PC-3 (cell line): ENCODE measurements around the gene ADD3.

Source experiments
- EZH2 ChIP-seq: fragments of 300-600 bp; sonication (generic); IDR thresholded peaks from one replicate; pipeline ENCODE4 v1.6.1; 2017; ENCODE audit warnings: antibody characterized with exemption, mild to moderate bottlenecking, low read length; ENCODE audit not compliant: unreplicated experiment
- TF ChIP-seq, protein P1 (sequence below): fragments of 300-600 bp; sonication (generic); conservative IDR thresholded peaks from 2 replicates; pipeline ENCODE4 v1.5.1; 2017; ENCODE audit warnings: antibody characterized with exemption, low read depth, mild to moderate bottlenecking, low read length

DNA sequence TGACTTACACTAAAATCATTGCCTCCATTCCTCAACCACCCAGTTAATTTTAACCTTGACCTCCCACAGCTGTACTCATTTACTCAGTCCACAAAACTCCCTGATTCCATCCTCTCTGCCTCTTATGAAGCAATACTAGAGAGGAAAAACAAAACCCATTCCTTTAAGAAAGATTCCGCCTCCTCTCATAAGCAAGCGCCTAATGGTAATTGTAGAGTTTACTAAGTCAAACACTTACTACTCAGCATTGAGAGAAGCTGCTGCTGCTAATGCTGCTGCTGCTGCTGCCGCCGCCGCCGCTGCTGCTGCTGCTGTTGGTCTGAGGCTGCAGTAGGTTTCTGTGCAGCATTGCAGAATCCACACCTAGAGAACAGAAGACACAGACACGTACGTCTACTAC lies 2.1 kb upstream of the ADD3 start:
- TF ChIP-seq, protein P1, sequence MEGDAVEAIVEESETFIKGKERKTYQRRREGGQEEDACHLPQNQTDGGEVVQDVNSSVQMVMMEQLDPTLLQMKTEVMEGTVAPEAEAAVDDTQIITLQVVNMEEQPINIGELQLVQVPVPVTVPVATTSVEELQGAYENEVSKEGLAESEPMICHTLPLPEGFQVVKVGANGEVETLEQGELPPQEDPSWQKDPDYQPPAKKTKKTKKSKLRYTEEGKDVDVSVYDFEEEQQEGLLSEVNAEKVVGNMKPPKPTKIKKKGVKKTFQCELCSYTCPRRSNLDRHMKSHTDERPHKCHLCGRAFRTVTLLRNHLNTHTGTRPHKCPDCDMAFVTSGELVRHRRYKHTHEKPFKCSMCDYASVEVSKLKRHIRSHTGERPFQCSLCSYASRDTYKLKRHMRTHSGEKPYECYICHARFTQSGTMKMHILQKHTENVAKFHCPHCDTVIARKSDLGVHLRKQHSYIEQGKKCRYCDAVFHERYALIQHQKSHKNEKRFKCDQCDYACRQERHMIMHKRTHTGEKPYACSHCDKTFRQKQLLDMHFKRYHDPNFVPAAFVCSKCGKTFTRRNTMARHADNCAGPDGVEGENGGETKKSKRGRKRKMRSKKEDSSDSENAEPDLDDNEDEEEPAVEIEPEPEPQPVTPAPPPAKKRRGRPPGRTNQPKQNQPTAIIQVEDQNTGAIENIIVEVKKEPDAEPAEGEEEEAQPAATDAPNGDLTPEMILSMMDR, result no peak
- no peak for TF ChIP-seq EZH2
